Sigmoid colon (tissue), 7 donors: ENCODE measurements around the gene LRP1B. TPM values are rescaled to one million over a fixed set of nuclear protein-coding genes. Genes with fewer than 3 reads are reported as not detected.

Experiments used
- DNase-seq: peaks from one replicate; pipeline ENCODE4 v3.0.0-alpha.2; 2019
- H3K27ac ChIP-seq, 4 donors: fragments of 200-600 bp; sonication (generic); one replicate each; pipeline ENCODE4 v1.5.1; 2016 to 2019; ENCODE audit warnings: mild to moderate bottlenecking in 1 of 4
- H3K27me3 ChIP-seq, 3 donors: fragments of 200-600 bp; sonication (generic); one replicate each; pipeline ENCODE4 v1.5.1; 2019; ENCODE audit warnings: mild to moderate bottlenecking in 1 of 3
- H3K36me3 ChIP-seq, 4 donors: fragments of 200-600 bp; sonication (generic); one replicate each; pipeline ENCODE4 v1.5.1; 2016 to 2019
- H3K4me1 ChIP-seq, 4 donors: fragments of 200-600 bp; sonication (generic); one replicate each; pipeline ENCODE4 v1.5.1; 2017 to 2019
- H3K4me3 ChIP-seq, 4 donors: fragments of 200-600 bp; sonication (generic); one replicate each; pipeline ENCODE4 v1.5.1; 2017 to 2019; ENCODE audit warnings: mild to moderate bottlenecking in 2 of 4, moderate library complexity in 1 of 4
- H3K9me3 ChIP-seq, 4 donors: fragments of 200-600 bp in 3 of 4; sonication (generic) in 3 of 4; one replicate each; pipeline versions ENCODE4 v1.5.1 to v1.6.1; 2013 to 2019
- CTCF ChIP-seq, 4 experiments: fragments of 450-650 bp in 3 of 4; fragments of 200-600 bp in 1 of 4; IDR thresholded peaks; one replicate each; pipeline ENCODE4 v1.5.1; 2016 to 2019; ENCODE audit warnings: antibody characterized with exemption in 4 of 4, mild to moderate bottlenecking in 3 of 4, moderate library complexity in 2 of 4
- EP300 ChIP-seq, 4 donors: sonication (generic); formaldehyde crosslinking; IDR thresholded peaks; one replicate each; pipeline ENCODE4 v1.6.1; 2017; ENCODE audit warnings: antibody characterized with exemption in 4 of 4
- POLR2A ChIP-seq, 2 donors: fragments of 450-650 bp; IDR thresholded peaks; one replicate each; pipeline ENCODE4 v1.6.1; 2016; ENCODE audit warnings: antibody characterized with exemption in 2 of 2, mild to moderate bottlenecking in 2 of 2, moderate library complexity in 2 of 2
- POLR2AphosphoS5 ChIP-seq, 4 donors: sonication (generic); formaldehyde crosslinking; IDR thresholded peaks; one replicate each; pipeline ENCODE4 v1.6.1; 2017; ENCODE audit warnings: antibody characterized with exemption in 4 of 4
- WGBS, 2 donors: extraction: QIAGEN DNeasy Blood & Tissue Kit; methylation state at CpG; one replicate each; pipeline ENCODE4 v1.1.7; 2013; 5-methylcytosine and 5-hydroxymethylcytosine counted together
- intact Hi-C: fragments of 100-400 bp; cut with DNase I; formaldehyde crosslinking; loops from one replicate; pipeline ENCODE4 v1.15.1; 2023
- polyA plus RNA-seq, 3 donors: library from polyadenylated mRNA; stranded (reverse); fragments of 200-250 nt; gene quantifications; one replicate each; pipeline ENCODE4 v1.2.3, GENCODE V29; 2013
- total RNA-seq, 4 donors: library from RNA; depleted of rRNA; stranded (reverse); fragments of >200 nt; gene quantifications; one replicate each; pipeline ENCODE4 v1.1.0, GENCODE V29; 2016
- donor health status: healthy with polysubstance abuse.
- donor health status: Bipolar disorder and iron deficiency.
- donor health status: healthy.

The LRP1B gene
- total and polyA plus RNA-seq, 7 donors = 0.06 to 5.1 (median 2.0) TPM; not detected in 1

GRCh38 chr2:141968433-141968832 is 162.4 kb downstream of the LRP1B start:
- TF ChIP-seq CTCF (IDR thresholded peaks at IDR 0.05) = no peak
- TF ChIP-seq POLR2AphosphoS5 (IDR thresholded peaks at IDR 0.05) = no peak
- no peak for TF ChIP-seq EP300 (IDR thresholded peaks at IDR 0.05)
- TF ChIP-seq POLR2A (IDR thresholded peaks at IDR 0.05) = no peak
- no peaks in the 10 kb centered on the region for H3K9me3 ChIP-seq
- no peak for DNase-seq
- H3K27me3 ChIP-seq = no peaks in the 10 kb centered on the region
- no peaks in the 10 kb centered on the region for H3K36me3 ChIP-seq
- no peak overlapping the region for H3K4me3 ChIP-seq
- 33 to 57% methylated on average over 2 of the region's 2 CpGs for WGBS, 2 donors
- H3K4me1 ChIP-seq = no peaks in the 10 kb centered on the region
- no peak overlapping the region for H3K27ac ChIP-seq
- intact Hi-C loops = no loop called here

GRCh38 chr2:141967980-141968379 is 162.8 kb downstream of the LRP1B start:
- no peaks in the 10 kb centered on the region for H3K9me3 ChIP-seq
- 42 to 83% methylated on average over 2 of the region's 2 CpGs for WGBS, 2 donors
- no peaks in the 10 kb centered on the region for H3K36me3 ChIP-seq
- H3K27ac ChIP-seq = no peak overlapping the region
- no peak overlapping the region for H3K4me3 ChIP-seq
- no peak for DNase-seq
- intact Hi-C loops = no loop called here
- no peak for TF ChIP-seq CTCF (IDR thresholded peaks at IDR 0.05)
- TF ChIP-seq POLR2A (IDR thresholded peaks at IDR 0.05) = no peak
- TF ChIP-seq EP300 (IDR thresholded peaks at IDR 0.05) = no peak
- no peak for TF ChIP-seq POLR2AphosphoS5 (IDR thresholded peaks at IDR 0.05)
- no peaks in the 10 kb centered on the region for H3K27me3 ChIP-seq
- H3K4me1 ChIP-seq = no peaks in the 10 kb centered on the region

- WGBS, 2 donors = 27 to 70% methylated on average over 1 of the region's 1 CpG
- TF ChIP-seq EP300 (IDR thresholded peaks at IDR 0.05) = no peak
- no peak for TF ChIP-seq CTCF (IDR thresholded peaks at IDR 0.05)
- no peak for TF ChIP-seq POLR2A (IDR thresholded peaks at IDR 0.05)
- TF ChIP-seq POLR2AphosphoS5 (IDR thresholded peaks at IDR 0.05) = no peak
- no peaks in the 10 kb centered on the region for H3K27me3 ChIP-seq
- no peaks in the 10 kb centered on the region for H3K4me1 ChIP-seq
- no peak overlapping the region for H3K4me3 ChIP-seq
- no peak for DNase-seq
- no peaks in the 10 kb centered on the region for H3K36me3 ChIP-seq
- no peak overlapping the region for H3K27ac ChIP-seq
- intact Hi-C loops = no loop called here
- no peaks in the 10 kb centered on the region for H3K9me3 ChIP-seq
Measured at GRCh38 chr2:141967503-141967902, 163.3 kb downstream of the LRP1B start.

- whole genome bisulfite sequencing, 2 donors = 8 to 33% methylated on average over 1 of the region's 1 CpG
- Histone ChIP-seq H3K36me3 (no peaks in the 10 kb centered on the region), H3K27ac (no peak overlapping the region), H3K9me3 (no peaks in the 10 kb centered on the region), H3K4me3 (no peak overlapping the region), H3K4me1 (no peaks in the 10 kb centered on the region), H3K27me3 (no peaks in the 10 kb centered on the region)
- no peak for TF ChIP-seq POLR2AphosphoS5 (IDR thresholded peaks at IDR 0.05)
- no peak for TF ChIP-seq EP300 (IDR thresholded peaks at IDR 0.05)
- TF ChIP-seq POLR2A (IDR thresholded peaks at IDR 0.05) = no peak
- no peak for TF ChIP-seq CTCF (IDR thresholded peaks at IDR 0.05)
- intact Hi-C loops = no loop called here
- no peak for DNase-seq
Measured at GRCh38 chr2:141959941-141960340, 170.9 kb downstream of the LRP1B start.

- H3K4me1 ChIP-seq = no peaks in the 10 kb centered on the region
- no peak overlapping the region for H3K4me3 ChIP-seq
- intact Hi-C loops = no loop called here
- no peaks in the 10 kb centered on the region for H3K36me3 ChIP-seq
- TF ChIP-seq POLR2AphosphoS5 (IDR thresholded peaks at IDR 0.05) = no peak
- no peak for TF ChIP-seq CTCF (IDR thresholded peaks at IDR 0.05)
- TF ChIP-seq EP300 (IDR thresholded peaks at IDR 0.05) = no peak
- TF ChIP-seq POLR2A (IDR thresholded peaks at IDR 0.05) = no peak
- H3K9me3 ChIP-seq = no peaks in the 10 kb centered on the region
- no peak overlapping the region for H3K27ac ChIP-seq
- no peaks in the 10 kb centered on the region for H3K27me3 ChIP-seq
- no peak for DNase-seq
Measured at GRCh38 chr2:141959016-141959415, 171.8 kb downstream of the LRP1B start.
